Measurements from ENCODE around the gene AP5B1.
"Not testable (repeated sequence)": the region's sequence is repeated elsewhere in the genome, so short reads cannot be mapped to it uniquely, and the experiment has no call there.

AP5B1 gene

GRCh38 chr11:65782816-65783228 is 2.0 kb upstream of the AP5B1 start:
- no peak for DNase-seq

GRCh38 chr11:65781962-65782815 is 1.4 kb upstream of the AP5B1 start:
- no peak for DNase-seq

- no peak for DNase-seq
Observed at GRCh38 chr11:65781152-65781961, 581 bp upstream of the AP5B1 start.

- peak; percentile 24 for DNase-seq
Observed at GRCh38 chr11:65779919-65780769, 632 bp downstream of the AP5B1 start.

GRCh38 chr11:65779669-65779918 is 1.2 kb downstream of the AP5B1 start:
- no peak for DNase-seq

GRCh38 chr11:65778901-65779668 is 1.7 kb downstream of the AP5B1 start:
- no peak for DNase-seq

GRCh38 chr11:65778431-65778900 is 2.3 kb downstream of the AP5B1 start:
- no peak for DNase-seq

GRCh38 chr11:65777821-65778361 is 2.9 kb downstream of the AP5B1 start:
- no peak for DNase-seq

GRCh38 chr11:65777241-65777640 is 3.5 kb downstream of the AP5B1 start:
- DNase-seq: no peak

GRCh38 chr11:65776710-65777141 is 4.0 kb downstream of the AP5B1 start:
- DNase-seq: no peak

GRCh38 chr11:65776196-65776595 is 4.6 kb downstream of the AP5B1 start:
- no peak for DNase-seq

GRCh38 chr11:65774525-65775306 is 6.1 kb downstream of the AP5B1 start:
- DNase-seq: no peak

GRCh38 chr11:65773784-65774411 is 6.9 kb downstream of the AP5B1 start:
- no peak for DNase-seq

- DNase-seq: no peak
Observed at GRCh38 chr11:65771589-65772112, 9.1 kb downstream of the AP5B1 start.

- no peak for DNase-seq
Observed at GRCh38 chr11:65770951-65771567, 9.7 kb downstream of the AP5B1 start.

- not testable (repeated sequence) for DNase-seq
Observed at GRCh38 chr11:65767806-65768205, 13.0 kb downstream of the AP5B1 start.

GRCh38 chr11:65767406-65767805 is 13.4 kb downstream of the AP5B1 start:
- DNase-seq: no peak

- no peak for DNase-seq
Observed at GRCh38 chr11:65766535-65766934, 14.2 kb downstream of the AP5B1 start.

- DNase-seq: no peak
Observed at GRCh38 chr11:65764434-65764833, 16.3 kb downstream of the AP5B1 start.

GRCh38 chr11:65762816-65763215 is 18.0 kb downstream of the AP5B1 start:
- DNase-seq: not testable (repeated sequence)

Data from SHP77 treated with DMSO at 0.1 percent for 48 hours (cell line).